Measurements from ENCODE around the gene ADCY10. TPM values are rescaled to one million over a fixed set of nuclear protein-coding genes. Genes with fewer than 3 reads are reported as not detected.

The ADCY10 gene
- total RNA-seq, 1 donor from 2014 or later = 0.09 TPM

DNA sequence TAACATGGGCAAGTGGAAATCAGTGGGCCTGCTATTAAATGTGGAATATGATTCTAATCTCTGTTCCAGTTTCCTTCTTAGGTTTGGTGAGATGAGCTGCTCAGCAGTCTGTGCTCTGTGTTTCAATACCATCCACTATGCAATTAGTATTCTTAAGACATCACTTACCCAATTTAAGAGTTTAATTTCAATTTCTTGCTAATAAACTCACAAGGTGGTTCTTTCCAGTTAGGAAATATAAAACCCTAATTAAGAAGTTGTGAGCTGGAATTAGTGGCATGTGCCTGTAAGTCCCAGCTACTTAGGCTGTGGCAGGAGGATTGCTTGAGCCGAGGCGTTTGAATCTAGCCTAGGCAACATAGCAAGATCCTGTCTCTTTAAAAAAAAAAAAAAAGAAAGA lies 140.4 kb downstream of the ADCY10 start:
- intact Hi-C loops (cut with DNase I) = no loop called here
- H3K27ac ChIP-seq = no peak overlapping the region
- TF ChIP-seq, protein P1, sequence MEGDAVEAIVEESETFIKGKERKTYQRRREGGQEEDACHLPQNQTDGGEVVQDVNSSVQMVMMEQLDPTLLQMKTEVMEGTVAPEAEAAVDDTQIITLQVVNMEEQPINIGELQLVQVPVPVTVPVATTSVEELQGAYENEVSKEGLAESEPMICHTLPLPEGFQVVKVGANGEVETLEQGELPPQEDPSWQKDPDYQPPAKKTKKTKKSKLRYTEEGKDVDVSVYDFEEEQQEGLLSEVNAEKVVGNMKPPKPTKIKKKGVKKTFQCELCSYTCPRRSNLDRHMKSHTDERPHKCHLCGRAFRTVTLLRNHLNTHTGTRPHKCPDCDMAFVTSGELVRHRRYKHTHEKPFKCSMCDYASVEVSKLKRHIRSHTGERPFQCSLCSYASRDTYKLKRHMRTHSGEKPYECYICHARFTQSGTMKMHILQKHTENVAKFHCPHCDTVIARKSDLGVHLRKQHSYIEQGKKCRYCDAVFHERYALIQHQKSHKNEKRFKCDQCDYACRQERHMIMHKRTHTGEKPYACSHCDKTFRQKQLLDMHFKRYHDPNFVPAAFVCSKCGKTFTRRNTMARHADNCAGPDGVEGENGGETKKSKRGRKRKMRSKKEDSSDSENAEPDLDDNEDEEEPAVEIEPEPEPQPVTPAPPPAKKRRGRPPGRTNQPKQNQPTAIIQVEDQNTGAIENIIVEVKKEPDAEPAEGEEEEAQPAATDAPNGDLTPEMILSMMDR (IDR thresholded peaks at IDR 0.05) = no peak
- no peaks in the 10 kb centered on the region for H3K27me3 ChIP-seq (ENCODE audit: low read depth)
- DNase-seq (no peak), ATAC-seq (no peak)
- H3K4me1 ChIP-seq = no peaks in the 10 kb centered on the region
- peaks cover 60% of the 10 kb centered on the region for H3K36me3 ChIP-seq
- no peaks in the 10 kb centered on the region for H3K9me3 ChIP-seq
- no peak overlapping the region for H3K4me3 ChIP-seq

DNA sequence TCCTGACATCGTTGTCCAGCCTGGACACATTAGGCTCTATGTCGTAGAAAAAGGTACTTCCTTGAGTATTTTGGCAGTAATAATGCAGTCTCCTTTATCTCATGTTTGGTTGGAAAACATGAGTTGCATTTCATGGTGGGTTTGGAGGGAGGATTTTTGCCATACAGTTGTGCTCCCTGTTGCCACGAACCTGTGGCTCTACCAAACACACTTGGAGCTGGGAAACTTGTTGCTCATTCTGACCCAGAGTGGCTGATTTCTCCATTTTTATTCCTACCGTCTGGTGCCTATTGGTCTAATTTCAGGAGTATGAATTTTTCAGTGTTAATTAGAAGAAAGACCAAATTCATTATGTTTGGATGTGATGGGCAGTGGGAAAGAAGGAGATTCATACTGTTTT lies 141.5 kb downstream of the ADCY10 start:
- intact Hi-C loops (cut with DNase I) = no loop called here
- Histone ChIP-seq H3K27me3 (ENCODE audit: low read depth) (no peaks in the 10 kb centered on the region), H3K9me3 (no peaks in the 10 kb centered on the region), H3K36me3 (peaks cover 56% of the 10 kb centered on the region), H3K27ac (no peak overlapping the region), H3K4me3 (no peak overlapping the region), H3K4me1 (no peaks in the 10 kb centered on the region)
- DNase-seq (no peak), ATAC-seq (no peak)
- TF ChIP-seq, protein P1 (IDR thresholded peaks at IDR 0.05) = no peak

DNA sequence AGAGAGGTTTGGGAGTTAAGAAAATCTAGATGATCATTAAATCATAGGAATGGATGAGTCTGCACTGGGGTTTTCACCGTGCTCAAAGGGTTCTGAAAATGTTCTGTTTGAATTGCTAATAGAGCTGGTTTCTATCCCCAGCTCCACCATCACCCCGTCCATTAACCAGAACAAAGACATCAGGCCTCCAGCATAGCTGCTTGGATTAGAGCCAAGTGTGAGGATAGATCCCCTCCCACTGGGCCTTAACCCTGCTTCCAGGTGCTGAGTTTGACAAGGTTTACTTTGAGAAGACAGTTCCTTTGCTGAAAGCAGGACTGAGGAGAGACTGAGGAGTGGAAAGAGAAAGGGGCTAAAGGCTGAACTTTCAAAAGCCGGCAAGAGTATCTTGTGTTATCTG lies 143.8 kb downstream of the ADCY10 start:
- ATAC-seq (no peak), DNase-seq (no peak)
- no peaks in the 10 kb centered on the region for H3K9me3 ChIP-seq
- H3K4me3 ChIP-seq = no peak overlapping the region
- no peak overlapping the region for H3K27ac ChIP-seq
- TF ChIP-seq, protein P1 (IDR thresholded peaks at IDR 0.05) = no peak
- intact Hi-C loops (cut with DNase I) = no loop called here
- no peaks in the 10 kb centered on the region for H3K4me1 ChIP-seq
- peaks cover 67% of the 10 kb centered on the region for H3K36me3 ChIP-seq
- no peaks in the 10 kb centered on the region for H3K27me3 ChIP-seq (ENCODE audit: low read depth)

DNA sequence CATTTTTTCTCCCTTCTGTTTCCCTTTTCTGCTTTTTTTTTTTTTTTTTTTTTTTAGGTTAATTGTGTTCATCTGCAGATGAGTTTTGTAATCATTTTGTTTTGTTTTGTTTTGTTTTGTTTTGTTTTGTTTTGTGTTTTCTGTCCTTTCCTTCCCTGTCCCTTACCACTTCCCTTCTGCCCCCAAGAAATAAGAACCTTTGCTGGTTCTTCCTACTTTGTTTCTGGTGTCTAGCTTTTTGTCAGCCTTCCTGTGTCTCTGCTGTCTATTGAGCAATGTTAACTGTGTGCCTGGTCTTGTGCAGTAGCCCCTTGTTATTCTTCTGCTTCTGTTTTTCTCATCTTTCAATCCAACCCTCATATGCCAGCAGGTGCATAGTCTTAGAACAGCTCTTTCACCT lies 146.2 kb downstream of the ADCY10 start:
- H3K27ac ChIP-seq = no peak overlapping the region
- intact Hi-C loops (cut with DNase I) = no loop called here
- ATAC-seq (peak in 1 of 2 donors; percentile 61), DNase-seq (no peak)
- H3K36me3 ChIP-seq = peaks cover 48% of the 10 kb centered on the region
- H3K4me3 ChIP-seq = no peak overlapping the region
- H3K4me1 ChIP-seq = peaks cover 8% of the 10 kb centered on the region
- TF ChIP-seq, protein P1 (IDR thresholded peaks at IDR 0.05) = no peak
- no peaks in the 10 kb centered on the region for H3K27me3 ChIP-seq (ENCODE audit: low read depth)
- H3K9me3 ChIP-seq = no peaks in the 10 kb centered on the region

DNA sequence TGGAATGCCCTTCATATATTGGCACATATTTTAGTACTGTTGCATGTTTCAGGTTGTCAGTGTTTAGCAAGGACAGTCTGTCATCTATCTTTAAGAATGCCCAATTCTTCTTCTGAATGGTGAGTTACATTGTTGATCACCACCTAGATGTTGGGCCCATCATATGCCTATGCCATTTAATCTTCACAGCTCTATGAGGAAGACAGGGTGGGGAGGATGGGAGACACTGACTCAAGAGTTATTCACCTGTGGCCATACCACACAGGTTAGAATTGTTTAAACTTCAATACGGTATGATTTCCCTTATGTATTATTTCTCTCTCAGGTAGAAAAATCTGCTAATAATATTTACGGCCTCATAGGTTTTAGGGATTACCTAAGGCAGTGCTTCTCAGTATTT lies 147.4 kb downstream of the ADCY10 start:
- H3K36me3 ChIP-seq = peaks cover 38% of the 10 kb centered on the region
- no peaks in the 10 kb centered on the region for H3K27me3 ChIP-seq (ENCODE audit: low read depth)
- intact Hi-C loops (cut with DNase I) = no loop called here
- TF ChIP-seq, protein P1 (IDR thresholded peaks at IDR 0.05) = no peak
- H3K27ac ChIP-seq = no peak overlapping the region
- no peak overlapping the region for H3K4me3 ChIP-seq
- ATAC-seq (no peak), DNase-seq (no peak)
- H3K9me3 ChIP-seq = no peaks in the 10 kb centered on the region
- H3K4me1 ChIP-seq = peaks cover 11% of the 10 kb centered on the region

DNA sequence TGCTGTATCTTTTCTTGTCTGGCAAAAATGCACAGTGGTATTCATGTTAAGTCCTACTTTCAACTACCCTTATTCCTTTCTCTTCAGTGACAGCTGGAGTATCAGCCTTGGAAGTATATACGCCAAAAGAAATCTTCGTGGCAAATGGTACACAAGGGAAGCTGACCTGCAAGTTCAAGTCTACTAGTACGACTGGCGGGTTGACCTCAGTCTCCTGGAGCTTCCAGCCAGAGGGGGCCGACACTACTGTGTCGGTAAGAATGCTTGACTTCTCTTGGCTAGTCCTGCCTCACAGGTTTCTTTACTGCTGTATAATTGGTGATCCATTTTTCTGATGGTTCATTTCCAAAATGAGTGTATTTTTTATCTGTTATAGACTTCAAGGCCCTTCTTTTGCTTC lies 148.4 kb downstream of the ADCY10 start:
- TF ChIP-seq, protein P1 (IDR thresholded peaks at IDR 0.05) = no peak
- intact Hi-C loops (cut with DNase I) = no loop called here

More for the DNA sequence above, 148.4 kb downstream of the ADCY10 start:
- no peak overlapping the region for H3K4me3 ChIP-seq
- no peak for DNase-seq
- no peak for ATAC-seq
- H3K4me1 ChIP-seq = peaks cover 17% of the 10 kb centered on the region
- H3K27me3 ChIP-seq (ENCODE audit: low read depth) = no peaks in the 10 kb centered on the region
- no peak overlapping the region for H3K27ac ChIP-seq
- H3K36me3 ChIP-seq = peaks cover 38% of the 10 kb centered on the region
- H3K9me3 ChIP-seq = no peaks in the 10 kb centered on the region
